Breast epithelium (tissue), 3 donors: ENCODE data around the gene CHCT1.

Source experiments
- CTCF ChIP-seq, 3 donors: fragments of 450-650 bp; IDR thresholded peaks; one replicate each; pipeline ENCODE4 v1.5.1; 2016 to 2017; ENCODE audit warnings: antibody characterized with exemption in 3 of 3, mild to moderate bottlenecking in 3 of 3, moderate library complexity in 3 of 3
- POLR2A ChIP-seq: fragments of 450-650 bp; IDR thresholded peaks from one replicate; pipeline ENCODE4 v1.6.1; 2016; ENCODE audit warnings: antibody characterized with exemption, mild to moderate bottlenecking, moderate library complexity

GRCh38 chr17:60463157-60463835 is 41.0 kb downstream of the CHCT1 start:
- TF ChIP-seq CTCF (IDR thresholded peaks at IDR 0.05) (no peak), POLR2A (no peak)
